Measurements from ENCODE around the gene TGM5.
"Not testable (repeated sequence)": the region's sequence is repeated elsewhere in the genome, so short reads cannot be mapped to it uniquely, and the experiment has no call there.

Gene TGM5

DNA sequence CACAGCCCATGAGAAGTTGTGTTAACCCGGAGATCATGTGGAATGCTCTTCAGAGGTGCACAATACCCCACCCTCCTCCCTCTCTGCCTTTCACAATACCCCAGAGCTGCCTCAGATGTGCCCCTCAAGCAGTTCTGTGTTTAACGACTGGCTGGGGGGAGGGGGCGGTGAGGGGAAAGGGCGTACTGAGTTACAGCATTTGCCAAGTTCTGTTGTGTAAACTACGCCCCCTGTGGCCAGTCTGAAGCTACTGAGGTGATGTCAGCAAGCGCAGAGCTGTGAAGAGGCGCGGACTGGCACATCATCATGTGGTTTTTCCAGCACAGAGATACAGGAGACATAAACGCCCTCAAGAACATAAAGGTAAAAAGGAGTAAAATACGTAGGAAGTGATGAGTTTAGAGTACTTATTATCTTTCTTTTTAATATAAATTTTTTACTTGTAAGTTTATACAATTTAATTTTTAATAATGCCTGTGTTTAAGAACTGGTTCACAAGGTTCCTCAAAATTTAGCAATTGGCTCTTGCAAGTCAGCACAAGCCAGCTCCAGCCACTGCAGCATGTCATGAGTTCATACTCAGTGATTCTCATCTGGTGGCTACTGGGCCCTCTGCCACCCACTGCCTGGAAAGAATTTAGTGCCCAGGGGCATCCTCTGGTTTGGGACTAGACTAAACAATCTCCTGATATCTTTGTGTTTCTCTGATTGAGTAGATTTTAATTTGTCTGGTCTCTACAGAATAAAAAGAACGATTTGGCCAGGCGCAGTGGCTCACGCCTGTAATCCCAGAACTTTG, 47.6 kb downstream of the TGM5 start:
- DNase-seq (ENCODE audit: low read depth, low spot score): no peak

DNA sequence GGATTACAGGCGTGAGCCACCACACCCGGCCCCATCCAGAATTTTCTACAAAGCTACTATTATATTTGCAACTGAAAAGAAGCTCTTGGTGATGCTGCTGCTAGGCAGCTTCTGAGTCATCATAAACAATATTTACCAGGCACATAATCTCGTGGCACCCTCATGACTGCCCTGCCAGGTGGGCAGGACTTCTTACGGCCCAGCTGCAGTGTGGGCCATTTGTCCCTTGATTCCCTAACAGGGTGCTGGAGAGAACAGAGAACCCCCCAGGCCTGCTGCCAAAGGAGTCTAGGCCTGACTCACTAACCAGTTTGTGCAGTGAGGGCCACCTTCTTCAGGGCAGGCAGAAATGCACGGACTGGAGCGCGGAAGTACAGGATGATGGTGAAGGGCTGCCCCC, 50.8 kb downstream of the TGM5 start:
- no peak for DNase-seq (ENCODE audit: low read depth, low spot score)

- no peak for DNase-seq (ENCODE audit: low read depth, low spot score)
These were observed 52.0 kb downstream of the TGM5 start for GRCh38 chr15:43214592-43215295.

DNA sequence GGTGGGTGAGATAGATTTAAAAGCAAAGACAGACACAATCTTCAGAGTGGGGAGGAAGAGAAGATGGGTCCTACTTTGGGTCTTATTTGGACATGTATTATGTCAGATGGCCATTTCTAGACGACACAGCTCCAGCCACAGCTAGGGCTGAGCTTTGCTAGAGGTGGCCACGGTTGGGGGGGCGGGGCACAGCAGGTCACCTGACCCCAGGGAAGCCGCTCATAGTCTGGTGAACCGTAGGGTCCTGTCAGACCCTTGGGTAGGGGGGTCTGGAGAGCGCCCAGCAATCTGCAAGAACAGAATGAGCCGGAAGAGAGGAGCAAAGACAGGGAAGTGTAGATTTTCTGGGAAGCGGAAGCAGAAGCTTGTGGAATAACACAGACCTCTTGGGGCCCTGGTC, 52.6 kb downstream of the TGM5 start:
- no peak for DNase-seq (ENCODE audit: low read depth, low spot score)

GRCh38 chr15:43213466-43213865, 53.3 kb downstream of the TGM5 start:
- DNase-seq (ENCODE audit: low read depth, low spot score): no peak

DNA sequence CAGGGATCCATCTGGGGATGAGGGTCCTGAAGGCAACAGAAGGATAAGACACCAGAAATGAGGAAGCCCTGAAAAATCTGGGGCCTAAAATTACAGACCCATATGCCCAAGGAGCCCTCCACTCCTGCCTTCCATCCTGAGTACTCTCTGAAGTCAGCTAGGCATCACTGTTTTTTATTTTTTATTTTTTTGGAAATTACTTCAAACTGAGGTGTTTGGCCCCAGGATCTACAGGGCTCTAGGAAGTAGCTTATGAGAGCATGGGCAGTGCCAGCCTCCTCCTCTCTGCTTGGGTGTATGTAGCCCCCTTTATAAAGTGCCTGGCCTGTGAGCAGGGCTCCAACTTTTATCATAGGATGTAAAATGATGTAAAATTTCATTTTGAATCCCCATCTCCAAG, 53.8 kb downstream of the TGM5 start:
- DNase-seq (ENCODE audit: low read depth, low spot score): no peak

DNA sequence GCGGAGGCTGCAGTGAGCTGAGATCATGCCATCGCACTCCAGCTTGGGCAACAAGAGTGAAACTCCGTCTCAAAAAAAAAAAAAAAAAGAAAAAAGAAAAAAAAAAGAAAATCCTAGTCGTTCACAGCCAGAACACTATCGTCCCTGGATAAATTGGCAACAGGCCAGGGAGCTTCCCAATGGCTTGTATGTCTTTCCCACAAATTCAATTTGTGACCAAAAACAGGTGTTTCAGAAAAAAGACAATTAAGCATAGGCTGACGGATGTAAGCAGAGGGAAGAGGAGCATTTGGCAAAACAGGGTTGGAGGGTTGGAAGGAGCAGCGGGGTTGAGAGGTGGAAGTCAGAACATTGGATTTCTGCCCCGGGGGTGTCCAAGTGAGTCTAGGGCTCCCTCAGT, 54.4 kb downstream of the TGM5 start:
- DNase-seq (ENCODE audit: low read depth, low spot score): no peak

- DNase-seq (ENCODE audit: low read depth, low spot score): no peak
These were observed 55.4 kb downstream of the TGM5 start for GRCh38 chr15:43211224-43211735.

- DNase-seq (ENCODE audit: low read depth, low spot score): no peak
These were observed 55.9 kb downstream of the TGM5 start for GRCh38 chr15:43210807-43211206.

GRCh38 chr15:43210172-43210745, 56.5 kb downstream of the TGM5 start:
- no peak for DNase-seq (ENCODE audit: low read depth, low spot score)

- no peak for DNase-seq (ENCODE audit: low read depth, low spot score)
These were observed 57.5 kb downstream of the TGM5 start for GRCh38 chr15:43209059-43209824.

- DNase-seq (ENCODE audit: low read depth, low spot score): no peak
These were observed 58.4 kb downstream of the TGM5 start for GRCh38 chr15:43208052-43209002.

- no peak for DNase-seq (ENCODE audit: low read depth, low spot score)
These were observed 59.7 kb downstream of the TGM5 start for GRCh38 chr15:43207024-43207423.

DNA sequence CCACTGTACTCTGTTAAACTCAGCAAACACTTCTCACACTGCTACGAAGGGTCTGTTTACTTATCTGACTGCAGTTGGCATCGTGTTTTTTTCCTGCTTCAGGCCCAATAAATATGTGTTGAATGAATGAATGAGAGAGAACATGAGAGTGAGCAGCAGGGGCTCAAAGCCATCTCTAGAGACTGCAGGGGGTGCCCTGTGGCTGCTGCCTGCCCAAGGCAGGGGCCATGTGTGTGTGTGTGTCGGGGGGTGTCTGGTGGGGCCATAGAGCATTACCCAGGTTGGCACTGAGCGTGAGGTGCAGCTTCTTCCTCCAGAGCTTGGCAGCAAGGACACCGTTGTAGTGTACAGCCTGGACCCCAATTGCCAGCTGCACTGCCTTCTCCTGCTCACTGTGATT, 60.7 kb downstream of the TGM5 start:
- DNase-seq (ENCODE audit: low read depth, low spot score): no peak

GRCh38 chr15:43204016-43204901, 62.5 kb downstream of the TGM5 start:
- DNase-seq (ENCODE audit: low read depth, low spot score): peak; percentile 13

DNA sequence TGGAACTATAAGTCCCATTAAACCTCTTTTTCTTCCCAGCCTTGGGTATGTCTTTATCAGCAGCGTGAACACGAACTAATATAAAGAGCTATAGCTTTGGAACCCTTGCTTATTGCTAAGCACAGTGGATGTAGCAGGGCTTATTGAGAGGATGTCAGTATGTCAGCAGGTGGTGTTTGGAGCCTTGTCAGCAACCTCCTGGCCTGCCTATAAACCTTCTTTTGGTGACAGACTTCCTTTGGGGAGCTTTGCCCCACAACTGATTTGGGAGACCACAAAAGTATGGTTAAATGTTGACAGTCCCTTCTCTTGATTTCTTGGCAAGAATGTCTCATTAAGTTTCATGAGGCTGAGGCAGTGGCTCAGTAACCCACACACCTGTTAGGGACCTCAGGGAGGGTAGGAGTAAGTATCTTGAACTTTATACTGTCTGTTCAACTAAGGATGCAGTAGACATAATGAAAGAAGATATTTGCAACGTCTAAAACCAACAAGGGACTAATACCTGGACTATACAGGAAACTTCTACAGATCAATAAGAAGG, 66.7 kb downstream of the TGM5 start:
- DNase-seq (ENCODE audit: low read depth, low spot score): no peak

GRCh38 chr15:43198992-43199391, 67.7 kb downstream of the TGM5 start:
- DNase-seq (ENCODE audit: low read depth, low spot score): no peak

DNA sequence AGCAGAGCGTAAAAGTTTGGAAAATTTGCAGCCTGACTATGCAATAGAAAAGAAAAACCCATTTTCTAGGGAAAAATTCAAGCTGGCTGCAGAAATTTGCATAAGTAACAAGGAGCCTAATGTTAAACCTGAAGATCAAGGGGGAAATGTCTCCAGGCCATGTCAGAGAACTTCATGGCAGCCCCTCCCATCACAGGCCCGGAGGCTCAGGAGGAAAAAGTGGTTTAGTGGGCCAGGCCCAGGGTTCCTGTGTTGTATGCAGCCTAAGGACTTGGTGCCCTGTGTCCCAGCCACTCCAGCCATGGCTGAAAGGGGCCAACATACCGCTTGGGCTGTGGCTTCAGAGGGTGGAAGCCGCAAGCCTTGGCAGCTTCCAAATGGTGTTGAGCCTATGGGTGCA, 68.2 kb downstream of the TGM5 start:
- not testable (repeated sequence) for DNase-seq (ENCODE audit: low read depth, low spot score)

GRCh38 chr15:43197773-43198172, 69.0 kb downstream of the TGM5 start:
- DNase-seq (ENCODE audit: low read depth, low spot score): not testable (repeated sequence)
